IMR-90 (cell line): ENCODE data around the gene CNFN.

Experiments
- BHLHE40 ChIP-seq: fragments of 150-350 bp; IDR thresholded peaks from 2 replicates; pipeline ENCODE4 v1.6.1; 2016; ENCODE audit warnings: mild to moderate bottlenecking, low read depth, low read length
- CEBPB ChIP-seq: IDR thresholded peaks from 2 replicates; pipeline ENCODE4 v1.6.1; 2012; ENCODE audit warnings: low read depth, low read length, improper control_type of control experiment
- CHD1 ChIP-seq: IDR thresholded peaks from 2 replicates; pipeline ENCODE4 v1.6.1; 2012; ENCODE audit warnings: low read depth, low read length, improper control_type of control experiment
- FOS ChIP-seq: fragments of 150-350 bp; IDR thresholded peaks from 2 replicates; pipeline ENCODE4 v1.6.1; 2016; ENCODE audit warnings: low read depth, low read length
- MAZ ChIP-seq: IDR thresholded peaks from 2 replicates; pipeline ENCODE4 v1.6.1; 2012; ENCODE audit warnings: low read depth, mild to moderate bottlenecking, low read length, improper control_type of control experiment, moderate library complexity, borderline replicate concordance
- MXI1 ChIP-seq: IDR thresholded peaks from 2 replicates; pipeline ENCODE4 v1.6.1; 2012; ENCODE audit warnings: low read depth, mild to moderate bottlenecking, low read length, moderate library complexity, borderline replicate concordance
- POLR2A ChIP-seq: IDR thresholded peaks from 2 replicates; pipeline ENCODE4 v1.6.1; 2012; ENCODE audit warnings: mild to moderate bottlenecking, low read depth, low read length
- RAD21 ChIP-seq: IDR thresholded peaks from 2 replicates; pipeline ENCODE4 v1.6.1; 2012; ENCODE audit warnings: low read length, improper control_type of control experiment
- RCOR1 ChIP-seq: IDR thresholded peaks from 2 replicates; pipeline ENCODE4 v1.6.1; 2012; ENCODE audit warnings: mild to moderate bottlenecking, low read length, improper control_type of control experiment; ENCODE audit not compliant: insufficient replicate concordance
- RFX5 ChIP-seq: IDR thresholded peaks from 2 replicates; pipeline ENCODE4 v1.8.0; 2012; ENCODE audit warnings: low read depth, mild to moderate bottlenecking, low read length, moderate library complexity
- SMC3 ChIP-seq: fragments of 150-350 bp; IDR thresholded peaks from 2 replicates; pipeline ENCODE4 v1.6.1; 2016; ENCODE audit warnings: low read depth, mild to moderate bottlenecking, antibody characterized with exemption, low read length, moderate library complexity
- TF ChIP-seq, protein P1 (sequence below): conservative IDR thresholded peaks from 2 replicates; pipeline ENCODE4 v1.5.1; 2012; ENCODE audit warnings: mild to moderate bottlenecking, low read depth, low read length, improper control_type of control experiment
- TF ChIP-seq, protein P2 (sequence below): fragments of 150-350 bp; IDR thresholded peaks from 2 replicates; pipeline ENCODE4 v1.6.1; 2017; ENCODE audit warnings: mild to moderate bottlenecking, antibody characterized with exemption, low read length, low read depth
- TF ChIP-seq, protein P3 (sequence below): fragments of 150-350 bp; IDR thresholded peaks from 2 replicates; pipeline ENCODE4 v1.6.1; 2016; ENCODE audit warnings: low read depth, mild to moderate bottlenecking, low read length, moderate library complexity, borderline replicate concordance

DNA sequence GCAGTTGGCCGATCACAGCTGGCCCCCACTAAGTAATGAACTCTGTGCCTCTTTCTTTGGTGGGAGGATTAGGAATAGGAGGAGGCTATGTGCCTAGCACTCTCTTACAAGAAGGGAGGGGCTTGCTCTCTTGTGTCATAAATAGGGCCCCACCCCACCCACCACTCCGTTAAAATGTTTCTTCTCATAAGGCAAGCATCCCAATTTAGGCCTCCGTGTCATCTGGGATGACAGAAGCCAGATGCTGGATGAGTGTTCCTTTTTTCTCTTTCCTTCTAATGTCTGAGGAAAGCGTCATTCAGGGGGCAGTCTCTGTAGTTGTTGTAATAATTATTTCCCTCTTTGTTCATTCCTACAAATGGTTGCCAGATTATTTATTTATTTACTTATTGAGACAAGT lies 37.2 kb upstream of the CNFN start, which contains the start of gene LIPE:
- TF ChIP-seq, protein P1, sequence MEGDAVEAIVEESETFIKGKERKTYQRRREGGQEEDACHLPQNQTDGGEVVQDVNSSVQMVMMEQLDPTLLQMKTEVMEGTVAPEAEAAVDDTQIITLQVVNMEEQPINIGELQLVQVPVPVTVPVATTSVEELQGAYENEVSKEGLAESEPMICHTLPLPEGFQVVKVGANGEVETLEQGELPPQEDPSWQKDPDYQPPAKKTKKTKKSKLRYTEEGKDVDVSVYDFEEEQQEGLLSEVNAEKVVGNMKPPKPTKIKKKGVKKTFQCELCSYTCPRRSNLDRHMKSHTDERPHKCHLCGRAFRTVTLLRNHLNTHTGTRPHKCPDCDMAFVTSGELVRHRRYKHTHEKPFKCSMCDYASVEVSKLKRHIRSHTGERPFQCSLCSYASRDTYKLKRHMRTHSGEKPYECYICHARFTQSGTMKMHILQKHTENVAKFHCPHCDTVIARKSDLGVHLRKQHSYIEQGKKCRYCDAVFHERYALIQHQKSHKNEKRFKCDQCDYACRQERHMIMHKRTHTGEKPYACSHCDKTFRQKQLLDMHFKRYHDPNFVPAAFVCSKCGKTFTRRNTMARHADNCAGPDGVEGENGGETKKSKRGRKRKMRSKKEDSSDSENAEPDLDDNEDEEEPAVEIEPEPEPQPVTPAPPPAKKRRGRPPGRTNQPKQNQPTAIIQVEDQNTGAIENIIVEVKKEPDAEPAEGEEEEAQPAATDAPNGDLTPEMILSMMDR: no peak
- TF ChIP-seq POLR2A (no peak), MAZ (no peak), MXI1 (no peak), RFX5 (no peak), RCOR1 (no peak), SMC3 (no peak), RAD21 (no peak), FOS (no peak), BHLHE40 (no peak), CEBPB (no peak), CHD1 (no peak)
- TF ChIP-seq, protein P2, sequence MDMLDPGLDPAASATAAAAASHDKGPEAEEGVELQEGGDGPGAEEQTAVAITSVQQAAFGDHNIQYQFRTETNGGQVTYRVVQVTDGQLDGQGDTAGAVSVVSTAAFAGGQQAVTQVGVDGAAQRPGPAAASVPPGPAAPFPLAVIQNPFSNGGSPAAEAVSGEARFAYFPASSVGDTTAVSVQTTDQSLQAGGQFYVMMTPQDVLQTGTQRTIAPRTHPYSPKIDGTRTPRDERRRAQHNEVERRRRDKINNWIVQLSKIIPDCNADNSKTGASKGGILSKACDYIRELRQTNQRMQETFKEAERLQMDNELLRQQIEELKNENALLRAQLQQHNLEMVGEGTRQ: no peak
- TF ChIP-seq, protein P3, sequence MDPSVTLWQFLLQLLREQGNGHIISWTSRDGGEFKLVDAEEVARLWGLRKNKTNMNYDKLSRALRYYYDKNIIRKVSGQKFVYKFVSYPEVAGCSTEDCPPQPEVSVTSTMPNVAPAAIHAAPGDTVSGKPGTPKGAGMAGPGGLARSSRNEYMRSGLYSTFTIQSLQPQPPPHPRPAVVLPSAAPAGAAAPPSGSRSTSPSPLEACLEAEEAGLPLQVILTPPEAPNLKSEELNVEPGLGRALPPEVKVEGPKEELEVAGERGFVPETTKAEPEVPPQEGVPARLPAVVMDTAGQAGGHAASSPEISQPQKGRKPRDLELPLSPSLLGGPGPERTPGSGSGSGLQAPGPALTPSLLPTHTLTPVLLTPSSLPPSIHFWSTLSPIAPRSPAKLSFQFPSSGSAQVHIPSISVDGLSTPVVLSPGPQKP: no peak
